ENCODE data around the gene OSBPL1A.
A peak's percentile ranks its signal among the peaks of the same experiment; 100 is the strongest.

Gene OSBPL1A

DNA sequence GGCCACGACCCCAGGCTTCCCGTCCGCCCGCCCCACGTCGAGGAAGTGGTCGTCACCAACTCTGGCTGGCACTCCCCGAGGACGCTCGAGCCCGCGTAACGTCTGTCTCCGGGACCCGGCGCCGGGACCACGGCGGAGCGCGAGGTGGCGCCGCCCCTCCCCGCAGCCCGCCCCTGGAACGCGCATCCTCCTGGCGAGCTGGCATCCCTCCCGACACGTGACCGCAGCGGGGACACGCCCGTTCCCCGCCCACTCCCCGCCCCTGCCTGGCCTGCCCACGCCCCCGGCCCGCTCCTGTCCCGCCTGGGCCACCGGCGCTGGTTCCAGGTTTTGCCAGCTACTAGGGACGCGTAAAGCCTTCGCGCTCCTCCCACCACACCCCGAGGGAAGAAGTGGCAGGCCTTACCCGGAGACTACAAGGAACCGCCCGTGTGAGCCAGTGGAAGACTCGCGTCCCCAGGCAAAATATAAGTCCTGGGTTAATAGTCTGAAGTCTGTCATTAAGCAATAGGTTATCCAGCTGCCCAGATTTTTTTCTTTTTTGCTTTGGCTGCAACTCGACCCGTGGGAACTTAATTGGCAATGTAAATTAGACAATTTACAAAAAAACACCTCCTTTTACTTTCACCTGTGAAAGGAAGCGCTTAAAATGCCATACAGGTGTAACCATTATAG, at the start of gene OSBPL1A:
Gene OSBPL1A (minus strand): TSS at position 131 of the 675 bp plus-strand sequence. CDS start 20,291 bp downstream, outside the sequence.
- DNase-seq (ENCODE audit: extremely low read depth, insufficient read length) = peak; percentile 58
- TF ChIP-seq, protein P1, sequence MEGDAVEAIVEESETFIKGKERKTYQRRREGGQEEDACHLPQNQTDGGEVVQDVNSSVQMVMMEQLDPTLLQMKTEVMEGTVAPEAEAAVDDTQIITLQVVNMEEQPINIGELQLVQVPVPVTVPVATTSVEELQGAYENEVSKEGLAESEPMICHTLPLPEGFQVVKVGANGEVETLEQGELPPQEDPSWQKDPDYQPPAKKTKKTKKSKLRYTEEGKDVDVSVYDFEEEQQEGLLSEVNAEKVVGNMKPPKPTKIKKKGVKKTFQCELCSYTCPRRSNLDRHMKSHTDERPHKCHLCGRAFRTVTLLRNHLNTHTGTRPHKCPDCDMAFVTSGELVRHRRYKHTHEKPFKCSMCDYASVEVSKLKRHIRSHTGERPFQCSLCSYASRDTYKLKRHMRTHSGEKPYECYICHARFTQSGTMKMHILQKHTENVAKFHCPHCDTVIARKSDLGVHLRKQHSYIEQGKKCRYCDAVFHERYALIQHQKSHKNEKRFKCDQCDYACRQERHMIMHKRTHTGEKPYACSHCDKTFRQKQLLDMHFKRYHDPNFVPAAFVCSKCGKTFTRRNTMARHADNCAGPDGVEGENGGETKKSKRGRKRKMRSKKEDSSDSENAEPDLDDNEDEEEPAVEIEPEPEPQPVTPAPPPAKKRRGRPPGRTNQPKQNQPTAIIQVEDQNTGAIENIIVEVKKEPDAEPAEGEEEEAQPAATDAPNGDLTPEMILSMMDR (IDR thresholded peaks at IDR 0.05; ENCODE audit: insufficient read depth, low read length, poor library complexity, severe bottlenecking) = no peak
- no peaks in the 10 kb centered on the region for H3K36me3 ChIP-seq (ENCODE audit: control insufficient read depth, insufficient read depth, low read length)
- no peak within 1 kb of the TSS; the same call in 1 of the 2 replicates for H3K4me3 ChIP-seq (replicated peaks; ENCODE audit: low read depth, low read length)
- peaks cover 3% of the 10 kb centered on the region for H3K27me3 ChIP-seq (replicated peaks; ENCODE audit: control insufficient read depth, insufficient read depth, low read length)

DNA sequence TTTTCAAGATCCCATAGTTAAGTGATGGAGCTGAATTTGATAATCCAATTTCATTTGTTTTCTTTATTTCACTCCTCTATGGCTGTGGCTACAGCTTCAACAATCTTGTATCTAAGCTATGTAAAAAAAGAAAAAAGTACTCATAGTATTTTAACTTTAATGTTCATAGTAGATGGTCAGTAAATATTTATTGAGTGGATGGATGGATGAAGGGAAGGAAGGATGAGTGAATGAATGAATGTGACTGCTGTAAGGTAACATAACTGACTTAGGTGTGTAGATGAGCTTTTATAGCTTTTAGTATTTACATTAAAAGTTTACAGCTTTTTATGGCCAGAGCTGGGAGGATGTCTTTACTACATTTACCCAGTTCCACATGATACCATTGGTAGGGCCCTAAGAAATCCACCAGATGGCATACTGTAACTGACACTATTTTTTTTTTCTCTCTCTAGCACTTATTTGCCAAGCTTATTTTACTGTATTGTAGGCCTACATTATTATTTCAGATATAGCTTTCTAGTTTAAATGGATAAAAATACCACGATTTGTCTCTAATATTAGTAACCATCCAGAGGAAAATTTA, 49.4 kb upstream of the OSBPL1A start:
- no peaks in the 10 kb centered on the region for H3K36me3 ChIP-seq (ENCODE audit: control insufficient read depth, insufficient read depth, low read length)
- H3K27me3 ChIP-seq (replicated peaks; ENCODE audit: control insufficient read depth, insufficient read depth, low read length) = no peaks in the 10 kb centered on the region
- no peak overlapping the region for H3K4me3 ChIP-seq (replicated peaks; ENCODE audit: low read depth, low read length)
- TF ChIP-seq, protein P1 (IDR thresholded peaks at IDR 0.05; ENCODE audit: insufficient read depth, low read length, poor library complexity, severe bottlenecking) = no peak
- DNase-seq (ENCODE audit: extremely low read depth, insufficient read length) = no peak

DNA sequence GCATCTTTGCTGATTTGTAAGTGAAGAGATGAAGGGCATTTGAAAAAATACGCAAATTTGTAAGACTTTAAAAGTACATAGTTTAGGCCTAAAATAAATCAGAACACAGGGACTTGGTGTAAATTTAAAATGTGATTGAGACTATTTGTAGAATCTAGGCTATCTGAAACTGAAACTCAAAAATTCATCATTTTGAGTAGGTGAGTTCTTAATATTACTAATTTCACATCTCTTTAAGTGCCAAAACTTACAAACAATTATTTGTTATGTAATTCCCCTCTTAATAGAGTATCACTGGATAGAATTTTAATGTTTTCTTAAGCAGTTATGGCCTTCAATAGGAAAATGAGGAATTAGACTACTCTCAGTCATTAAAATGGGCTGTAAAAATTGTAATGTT, 48.8 kb upstream of the OSBPL1A start:
- peak; percentile 30 for DNase-seq (ENCODE audit: extremely low read depth, insufficient read length)
- Histone ChIP-seq H3K27me3 (replicated peaks; ENCODE audit: control insufficient read depth, insufficient read depth, low read length) (no peaks in the 10 kb centered on the region), H3K36me3 (ENCODE audit: control insufficient read depth, insufficient read depth, low read length) (no peaks in the 10 kb centered on the region), H3K4me3 (replicated peaks; ENCODE audit: low read depth, low read length) (no peak overlapping the region)
- TF ChIP-seq, protein P1 (IDR thresholded peaks at IDR 0.05; ENCODE audit: insufficient read depth, low read length, poor library complexity, severe bottlenecking) = no peak

DNA sequence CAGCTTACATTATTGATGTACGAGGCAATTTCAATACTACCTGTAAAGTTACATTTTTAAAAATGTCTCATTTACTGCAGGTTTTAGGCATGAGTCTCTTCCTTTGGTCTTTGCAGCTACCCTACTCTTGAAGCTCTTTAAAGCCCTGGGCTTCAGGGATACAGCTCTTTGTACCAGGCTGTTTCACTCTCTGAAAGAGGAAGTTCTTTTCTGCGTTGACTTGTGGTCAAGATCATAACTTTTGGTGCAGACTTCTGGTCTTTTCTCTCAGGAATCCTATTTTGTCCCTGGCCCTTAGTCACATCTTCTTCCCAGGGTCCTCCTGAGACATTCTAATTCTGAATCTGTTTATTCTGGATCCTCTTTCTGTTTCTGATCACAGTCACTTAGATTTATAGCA, 46.2 kb upstream of the OSBPL1A start:
- no peaks in the 10 kb centered on the region for H3K27me3 ChIP-seq (replicated peaks; ENCODE audit: control insufficient read depth, insufficient read depth, low read length)
- H3K4me3 ChIP-seq (replicated peaks; ENCODE audit: low read depth, low read length) = no peak overlapping the region
- TF ChIP-seq, protein P1 (IDR thresholded peaks at IDR 0.05; ENCODE audit: insufficient read depth, low read length, poor library complexity, severe bottlenecking) = no peak
- DNase-seq (ENCODE audit: extremely low read depth, insufficient read length) = no peak
- H3K36me3 ChIP-seq (ENCODE audit: control insufficient read depth, insufficient read depth, low read length) = no peaks in the 10 kb centered on the region; the same call in 1 of the 2 replicates

DNA sequence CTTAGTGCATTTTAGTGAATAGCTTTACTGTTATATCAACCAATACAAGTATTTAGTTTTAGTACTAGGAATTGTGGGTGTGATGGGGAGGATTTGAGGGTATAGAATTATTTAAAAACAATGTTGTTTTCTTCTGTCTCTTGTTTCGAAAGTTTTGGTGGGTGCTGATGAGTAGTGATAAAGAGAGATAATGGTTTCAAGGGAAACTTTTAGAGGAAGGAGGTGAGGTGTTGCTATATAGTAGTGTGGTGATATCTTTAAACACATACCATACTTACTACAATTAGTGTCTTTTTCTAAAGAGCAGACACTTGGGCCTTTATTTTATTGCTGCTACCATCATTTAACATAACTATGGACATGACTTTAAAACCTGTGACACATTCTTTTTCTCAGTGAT, 39.3 kb upstream of the OSBPL1A start:
- TF ChIP-seq, protein P1 (IDR thresholded peaks at IDR 0.05; ENCODE audit: insufficient read depth, low read length, poor library complexity, severe bottlenecking) = no peak
- Histone ChIP-seq H3K36me3 (ENCODE audit: control insufficient read depth, insufficient read depth, low read length) (no peaks in the 10 kb centered on the region; the same call in 1 of the 2 replicates), H3K27me3 (replicated peaks; ENCODE audit: control insufficient read depth, insufficient read depth, low read length) (no peaks in the 10 kb centered on the region), H3K4me3 (replicated peaks; ENCODE audit: low read depth, low read length) (no peak overlapping the region)
- DNase-seq (ENCODE audit: extremely low read depth, insufficient read length) = no peak
